ENCODE data around the gene ADAMTS16.

ADAMTS16 gene

GRCh38 chr5:5278815-5279381 is 138.8 kb downstream of the ADAMTS16 start:
- H3K4me3 ChIP-seq = no peak overlapping the region
- TF ChIP-seq, protein P1, sequence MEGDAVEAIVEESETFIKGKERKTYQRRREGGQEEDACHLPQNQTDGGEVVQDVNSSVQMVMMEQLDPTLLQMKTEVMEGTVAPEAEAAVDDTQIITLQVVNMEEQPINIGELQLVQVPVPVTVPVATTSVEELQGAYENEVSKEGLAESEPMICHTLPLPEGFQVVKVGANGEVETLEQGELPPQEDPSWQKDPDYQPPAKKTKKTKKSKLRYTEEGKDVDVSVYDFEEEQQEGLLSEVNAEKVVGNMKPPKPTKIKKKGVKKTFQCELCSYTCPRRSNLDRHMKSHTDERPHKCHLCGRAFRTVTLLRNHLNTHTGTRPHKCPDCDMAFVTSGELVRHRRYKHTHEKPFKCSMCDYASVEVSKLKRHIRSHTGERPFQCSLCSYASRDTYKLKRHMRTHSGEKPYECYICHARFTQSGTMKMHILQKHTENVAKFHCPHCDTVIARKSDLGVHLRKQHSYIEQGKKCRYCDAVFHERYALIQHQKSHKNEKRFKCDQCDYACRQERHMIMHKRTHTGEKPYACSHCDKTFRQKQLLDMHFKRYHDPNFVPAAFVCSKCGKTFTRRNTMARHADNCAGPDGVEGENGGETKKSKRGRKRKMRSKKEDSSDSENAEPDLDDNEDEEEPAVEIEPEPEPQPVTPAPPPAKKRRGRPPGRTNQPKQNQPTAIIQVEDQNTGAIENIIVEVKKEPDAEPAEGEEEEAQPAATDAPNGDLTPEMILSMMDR (IDR thresholded peaks at IDR 0.05) = no peak
- no peak overlapping the region for H3K27ac ChIP-seq
- no peak for DNase-seq (ENCODE audit: low spot score)

GRCh38 chr5:5285906-5286305 is 145.8 kb downstream of the ADAMTS16 start:
- TF ChIP-seq, protein P1 (IDR thresholded peaks at IDR 0.05) = no peak
- no peak for DNase-seq (ENCODE audit: low spot score)
- no peak overlapping the region for H3K4me3 ChIP-seq
- H3K27ac ChIP-seq = no peak overlapping the region

- no peak overlapping the region for H3K27ac ChIP-seq
- no peak for DNase-seq (ENCODE audit: low spot score)
- no peak overlapping the region for H3K4me3 ChIP-seq
- TF ChIP-seq, protein P1 (IDR thresholded peaks at IDR 0.05) = no peak
Measured at GRCh38 chr5:5287419-5287818, 147.3 kb downstream of the ADAMTS16 start.

DNA sequence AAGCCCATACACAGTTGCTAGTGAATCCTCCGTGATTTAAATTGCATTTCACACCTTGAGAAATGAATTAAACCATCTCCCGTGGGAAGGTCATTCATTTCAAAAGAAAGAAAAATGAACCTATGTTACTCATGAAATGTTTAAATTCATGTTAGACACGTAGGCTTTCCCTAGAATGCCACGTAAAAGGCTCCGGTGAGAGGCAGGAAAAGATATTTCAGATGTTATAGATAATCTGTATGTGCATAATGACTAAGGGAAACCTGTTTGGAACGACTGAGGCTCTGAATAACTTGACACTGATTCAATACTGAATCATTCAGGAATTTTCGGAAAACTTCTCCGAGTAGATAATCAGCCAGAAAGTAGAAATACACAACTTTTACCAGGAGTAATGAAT is 148.1 kb downstream of the ADAMTS16 start:
- TF ChIP-seq, protein P1 (IDR thresholded peaks at IDR 0.05) = no peak
- Histone ChIP-seq H3K4me3 (no peak overlapping the region), H3K27ac (no peak overlapping the region)
- no peak for DNase-seq (ENCODE audit: low spot score)

DNA sequence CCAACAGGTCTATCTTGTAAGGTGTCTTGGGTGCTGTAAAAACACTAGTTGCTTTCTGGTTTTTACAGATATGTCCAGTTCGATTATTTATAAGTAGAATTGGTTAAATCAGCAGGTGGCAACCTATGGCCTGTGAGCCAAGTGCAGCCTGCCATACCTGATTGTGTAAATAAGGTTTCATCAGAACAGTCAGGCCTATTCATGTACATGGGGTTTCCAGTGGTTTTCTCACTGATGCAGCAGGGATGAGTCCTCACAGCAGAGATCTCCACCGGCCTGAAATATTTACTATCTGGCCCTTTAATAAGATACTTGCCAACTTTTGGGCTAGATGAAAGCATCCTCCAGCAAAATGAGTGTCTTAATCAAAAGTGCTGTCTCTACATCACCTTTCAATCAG is 149.4 kb downstream of the ADAMTS16 start:
- TF ChIP-seq, protein P1 (IDR thresholded peaks at IDR 0.05) = no peak

DNA sequence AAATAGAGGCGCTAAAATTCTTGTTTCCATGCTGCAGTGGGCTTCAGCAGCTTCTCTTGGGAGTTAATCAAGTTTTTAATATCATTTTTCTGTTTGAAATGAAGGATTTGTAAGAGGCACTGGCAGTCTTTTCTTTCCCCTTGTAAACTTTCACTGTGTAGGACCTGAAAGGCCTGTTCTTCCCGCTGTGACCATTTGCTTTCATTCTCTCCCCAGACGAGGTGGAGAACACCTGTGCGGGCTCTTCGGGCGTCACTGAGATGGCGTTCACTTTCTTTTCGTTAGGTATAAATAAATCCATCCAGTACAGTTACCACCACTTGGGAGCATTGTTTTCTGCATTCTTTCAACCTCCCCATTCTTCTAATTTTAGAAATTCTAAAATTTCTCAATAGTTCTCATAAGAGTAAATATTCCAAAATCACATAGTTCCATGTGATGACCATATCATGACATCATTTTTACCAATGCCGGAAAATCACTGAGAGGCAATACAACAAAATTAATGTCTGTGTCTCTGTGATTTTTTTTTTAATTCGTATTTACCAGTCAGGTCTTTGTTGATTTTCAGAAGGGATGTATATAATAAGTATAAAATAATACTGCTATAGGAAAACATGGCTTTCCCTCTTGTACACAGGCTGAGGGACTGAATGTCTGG is 150.7 kb downstream of the ADAMTS16 start:
- DNase-seq (ENCODE audit: low spot score) = no peak
- Histone ChIP-seq H3K27ac (no peak overlapping the region), H3K4me3 (no peak overlapping the region)
- TF ChIP-seq, protein P1 (IDR thresholded peaks at IDR 0.05) = no peak

More for the DNA sequence above, 149.4 kb downstream of the ADAMTS16 start:
- Histone ChIP-seq H3K27ac (no peak overlapping the region), H3K4me3 (no peak overlapping the region)
- no peak for DNase-seq (ENCODE audit: low spot score)

DNA sequence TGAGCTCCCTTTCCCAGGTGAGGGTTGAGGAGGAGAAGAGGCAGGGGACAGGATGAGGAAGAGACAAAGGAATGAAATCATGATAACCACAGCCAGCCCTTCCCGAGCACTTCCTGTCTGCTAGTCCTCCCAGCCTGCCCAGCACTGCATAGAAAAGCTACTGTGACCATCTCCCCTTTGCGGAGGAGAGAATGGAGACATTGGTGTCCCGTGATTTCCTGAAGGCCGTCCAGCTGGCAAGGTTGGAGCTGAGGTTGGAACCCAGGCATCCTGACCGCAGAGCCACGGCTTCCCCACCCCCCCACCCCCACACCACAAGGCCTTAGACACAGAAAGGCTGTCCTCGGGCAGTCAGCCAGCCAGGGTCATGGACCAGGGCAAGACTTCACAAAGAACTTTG is 151.2 kb downstream of the ADAMTS16 start:
- H3K27ac ChIP-seq = no peak overlapping the region
- TF ChIP-seq, protein P1 (IDR thresholded peaks at IDR 0.05) = no peak
- DNase-seq (ENCODE audit: low spot score) = no peak

More for the DNA sequence above, 151.2 kb downstream of the ADAMTS16 start:
- H3K4me3 ChIP-seq = no peak overlapping the region

Measured in coronary artery (tissue), 2 donors.